ENCODE data around the gene CCDC83.

DNA sequence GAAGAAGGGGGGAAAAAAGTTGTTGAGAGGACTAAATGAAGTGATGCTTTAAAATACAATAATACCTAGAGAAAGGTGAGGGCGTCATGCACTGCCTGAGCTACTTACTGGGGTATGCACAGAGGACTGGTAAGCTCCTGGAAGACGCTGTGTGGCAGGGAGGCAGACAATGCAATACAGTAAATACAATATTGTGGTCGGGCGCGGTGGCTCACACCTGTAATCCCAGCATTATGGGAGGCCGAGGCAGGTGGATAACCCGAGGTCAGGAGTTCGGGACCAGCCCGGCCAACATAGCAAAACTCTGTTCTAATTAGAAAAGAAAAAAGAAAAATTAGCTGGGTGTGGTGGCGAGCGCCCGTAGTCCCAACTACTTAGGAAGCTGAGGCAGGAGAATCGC, 43.6 kb upstream of the CCDC83 start:
- TF ChIP-seq EZH2phosphoT487 (IDR thresholded peaks at IDR 0.05; ENCODE audit: insufficient read depth, low read depth) (no peak), EZH2 (IDR thresholded peaks at IDR 0.05; ENCODE audit: insufficient read depth, poor library complexity, severe bottlenecking) (no peak)

Data from GM23248 (cell line).